Cerebellar nuclear complex (tissue), 1 donor: ENCODE data around the gene TEAD4.

Experiments used
- DNase-seq, 2 experiments: peaks; one replicate each; lab custom pipeline; 2025; lab: John Stamatoyannopoulos, UW

TEAD4 gene

GRCh38 chr12:3032770-3033538 is 73.8 kb downstream of the TEAD4 start:
- no peak for DNase-seq

- no peak for DNase-seq
Measured at GRCh38 chr12:3033539-3033867, 74.3 kb downstream of the TEAD4 start.

DNA sequence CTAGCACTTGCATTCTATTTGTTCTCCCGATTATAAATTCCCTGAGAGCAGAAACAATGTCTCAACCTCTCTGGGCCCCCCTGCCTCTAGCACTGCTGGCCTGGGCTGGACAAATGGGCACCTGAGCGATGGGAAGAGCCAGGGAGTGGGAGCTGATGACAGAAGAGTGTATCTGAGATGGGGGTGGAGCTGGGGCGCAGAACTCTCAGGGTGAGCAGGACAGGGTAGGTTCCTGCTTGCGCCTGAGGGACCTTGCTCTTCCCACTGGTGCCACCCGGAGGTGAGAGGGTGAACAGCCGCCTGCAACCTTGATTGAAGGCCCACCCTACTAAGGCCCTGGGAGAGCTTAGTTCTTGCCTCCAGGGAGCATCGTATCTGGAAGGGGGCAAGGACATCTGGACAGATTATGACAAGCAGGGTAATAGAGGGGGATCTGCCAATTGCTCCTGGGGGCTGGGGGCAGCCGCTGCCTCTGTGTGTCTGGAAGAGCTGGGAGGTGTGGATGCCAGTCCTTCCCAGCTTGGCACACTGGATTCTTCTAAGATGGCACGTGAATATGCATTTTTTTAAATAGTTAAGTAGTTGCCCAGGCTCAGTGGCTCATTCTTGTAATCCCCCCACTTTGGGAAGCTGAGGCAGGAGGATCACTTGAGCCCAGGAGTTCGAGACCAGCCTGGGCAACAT is 75.0 kb downstream of the TEAD4 start:
- peak in 1 of 2 experiments; percentile 60 for DNase-seq

GRCh38 chr12:3035171-3035570 is 76.0 kb downstream of the TEAD4 start:
- DNase-seq, result no peak

- DNase-seq, result peak in 1 of 2 experiments; percentile 10
Measured at GRCh38 chr12:3035815-3036702, 76.9 kb downstream of the TEAD4 start.

DNA sequence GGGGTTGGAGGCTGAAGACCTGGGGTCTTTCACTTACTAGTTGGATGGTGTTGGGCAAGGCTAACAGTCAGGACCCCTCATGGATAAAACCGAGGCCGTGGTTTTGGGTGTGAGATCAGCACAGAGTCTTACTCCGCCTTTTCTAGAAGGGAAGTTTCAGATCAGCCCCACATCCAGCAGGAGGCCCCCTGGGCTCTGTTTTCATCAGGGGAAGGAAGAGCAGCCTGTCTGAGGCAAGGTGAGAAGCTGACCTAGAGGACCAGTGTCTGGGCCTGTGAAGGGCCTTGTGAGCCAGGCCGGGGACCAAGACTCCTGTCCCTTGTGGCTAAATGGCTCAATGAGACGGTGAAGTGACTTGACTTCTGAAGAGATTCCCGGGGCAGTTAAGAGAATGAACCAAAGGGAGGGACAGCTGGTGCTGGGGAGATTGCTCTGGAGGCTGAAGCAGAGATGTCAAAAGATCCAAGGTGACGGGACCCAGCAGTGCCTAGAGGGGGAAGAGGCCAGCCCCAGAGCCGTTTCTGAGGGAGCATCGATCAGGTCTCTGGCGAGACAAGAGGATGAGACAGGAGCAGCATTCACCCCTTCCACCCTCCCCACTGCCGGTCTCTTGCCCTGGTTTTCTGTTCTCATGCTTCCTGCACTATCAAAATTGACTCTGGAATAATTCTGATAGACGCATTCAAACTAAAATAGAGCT is 77.9 kb downstream of the TEAD4 start:
- DNase-seq, result no peak

GRCh38 chr12:3038166-3038565 is 79.0 kb downstream of the TEAD4 start:
- DNase-seq, result no peak

GRCh38 chr12:3038926-3039510 is 79.8 kb downstream of the TEAD4 start:
- DNase-seq, result no peak

- DNase-seq, result no peak
Measured at GRCh38 chr12:3040026-3040656, 80.9 kb downstream of the TEAD4 start.

- no peak for DNase-seq
Measured at GRCh38 chr12:3040663-3041544, 81.7 kb downstream of the TEAD4 start.

GRCh38 chr12:3041558-3042164 is 82.5 kb downstream of the TEAD4 start:
- peak in 1 of 2 experiments; percentile 30 for DNase-seq

DNA sequence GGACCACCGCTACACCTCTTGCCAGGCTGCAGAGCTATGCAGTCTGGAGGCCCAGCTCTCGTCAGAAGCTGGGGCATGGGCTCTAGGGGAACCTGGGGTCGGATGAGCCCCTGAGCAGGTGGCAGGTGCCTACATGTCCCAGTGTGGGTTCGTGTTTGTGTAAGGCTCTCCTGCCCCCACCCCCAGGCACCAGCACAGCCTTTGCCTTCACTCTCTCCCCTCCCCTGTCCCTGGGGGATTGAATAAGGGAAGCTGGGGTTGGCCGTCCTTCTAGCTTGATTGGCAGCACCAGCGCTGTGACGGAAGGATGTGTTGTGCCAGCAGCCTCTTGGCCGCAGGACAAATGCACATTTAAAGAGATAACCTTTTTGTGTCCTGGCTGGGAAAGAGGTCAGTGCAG is 83.2 kb downstream of the TEAD4 start:
- DNase-seq, result no peak

DNA sequence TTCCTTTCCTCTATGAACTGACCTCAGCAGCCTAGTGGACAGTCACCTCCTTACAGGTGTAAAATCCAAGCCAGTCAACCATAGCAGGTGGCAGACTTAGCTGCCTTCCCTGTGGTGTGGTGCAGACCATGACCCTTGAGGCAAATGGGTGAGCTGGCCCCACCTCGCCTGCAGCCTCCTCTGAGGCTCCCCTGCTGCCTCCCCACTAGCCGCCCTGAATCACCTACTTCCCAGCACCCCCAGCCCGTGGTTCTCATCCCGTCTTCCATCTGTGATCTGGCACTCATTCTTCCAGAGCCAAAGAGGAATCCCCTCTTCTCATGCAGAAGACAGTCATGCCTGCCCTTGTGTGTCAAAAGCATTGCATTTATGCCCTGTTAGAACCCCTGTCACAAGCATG is 83.6 kb downstream of the TEAD4 start:
- DNase-seq, result no peak

GRCh38 chr12:3043406-3043805 is 84.2 kb downstream of the TEAD4 start:
- no peak for DNase-seq

DNA sequence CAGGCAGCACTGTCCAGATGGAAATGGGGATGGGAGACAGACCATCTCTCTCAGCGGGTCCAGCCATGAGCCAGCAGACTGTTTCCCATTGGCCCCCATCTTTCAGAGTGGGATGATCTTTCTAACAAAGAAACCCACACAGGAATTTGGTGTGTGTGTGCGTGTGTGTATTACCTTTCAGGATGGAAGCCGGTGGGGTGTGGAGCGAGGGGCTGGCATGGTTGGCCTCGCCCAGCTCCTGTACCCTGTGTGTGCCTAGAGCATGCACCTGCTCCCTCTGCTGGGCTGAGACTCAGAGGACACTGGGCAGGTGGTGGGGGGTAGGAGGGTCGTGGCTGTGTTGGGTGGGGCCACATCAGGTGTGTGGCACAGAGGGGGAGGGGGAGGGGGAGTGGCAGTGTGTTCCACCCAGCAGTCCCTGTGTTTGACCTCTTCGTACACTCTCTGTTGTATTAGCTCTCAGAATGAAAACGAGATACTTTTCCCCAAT is 85.0 kb downstream of the TEAD4 start:
- DNase-seq, result no peak

- no peak for DNase-seq
Measured at GRCh38 chr12:3045494-3045893, 86.3 kb downstream of the TEAD4 start.

GRCh38 chr12:3045989-3046388 is 86.8 kb downstream of the TEAD4 start:
- no peak for DNase-seq

DNA sequence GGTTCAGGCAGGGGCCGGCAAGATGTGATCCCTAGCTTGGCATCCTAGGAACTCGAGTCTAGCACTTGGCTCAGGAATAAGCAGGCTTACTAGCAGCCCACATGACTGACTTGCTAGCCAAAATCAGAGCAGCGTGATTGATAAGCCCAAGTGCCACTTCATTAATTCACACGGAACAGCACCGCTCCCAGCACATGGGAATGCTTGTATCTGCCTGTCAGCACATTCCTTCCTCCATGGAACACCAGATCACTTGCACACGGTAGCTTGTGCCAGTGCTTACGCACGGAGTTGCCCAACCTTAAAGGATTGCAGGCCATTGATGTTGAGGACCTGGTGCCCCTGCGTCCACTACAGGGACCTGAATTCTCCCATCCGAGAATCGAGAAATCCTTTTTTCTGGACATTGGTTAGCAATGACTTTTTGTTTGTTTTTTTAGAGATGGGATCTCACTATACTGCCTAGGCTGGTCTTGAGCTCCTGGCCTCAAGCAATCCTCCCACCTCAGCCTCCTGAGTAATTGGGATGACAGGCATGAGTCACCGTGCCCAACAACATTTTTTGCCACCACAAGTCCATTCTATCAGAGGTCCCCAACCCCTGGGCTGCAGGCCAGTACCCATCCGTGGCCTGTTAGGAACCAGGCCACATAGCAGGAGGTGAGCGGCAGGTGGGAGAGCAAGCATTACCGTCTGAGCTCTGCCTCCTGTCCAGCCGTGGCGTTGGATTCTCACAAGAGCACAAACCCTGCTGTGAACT is 87.4 kb downstream of the TEAD4 start:
- DNase-seq, result no peak

- no peak for DNase-seq
Measured at GRCh38 chr12:3047961-3048360, 88.8 kb downstream of the TEAD4 start.
